Stimulated activated CD4-positive, alpha-beta T cell treated with anti-CD3 and anti-CD28 coated beads, Interleukin-12 subunit alpha, Interleukin-12 subunit beta, amount 100 ng/mL, for 24 hours (primary cell): ENCODE data around the gene PSMC3IP.
A peak's percentile ranks its signal among the peaks of the same experiment; 100 is the strongest.
"Not testable (repeated sequence)": the region's sequence is repeated elsewhere in the genome, so short reads cannot be mapped to it uniquely, and the experiment has no call there.

Experiments used
- DNase-seq, 2 experiments: peaks; one replicate each; pipeline ENCODE4 v3.0.0-alpha.2; 2020; ENCODE audit warnings: low read depth in 2 of 2

The PSMC3IP gene

GRCh38 chr17:42541041-42541833 lies 36.3 kb downstream of the PSMC3IP start:
- no peak for DNase-seq

- DNase-seq = not testable (repeated sequence)
Measured at GRCh38 chr17:42540558-42540957, 37.0 kb downstream of the PSMC3IP start.

- DNase-seq = no peak
Measured at GRCh38 chr17:42538482-42538881, 39.0 kb downstream of the PSMC3IP start.

GRCh38 chr17:42537826-42538451 lies 39.6 kb downstream of the PSMC3IP start:
- no peak for DNase-seq

- no peak for DNase-seq
Measured at GRCh38 chr17:42537156-42537805, 40.2 kb downstream of the PSMC3IP start.

- DNase-seq = peak; percentile 49 to 75
Measured at GRCh38 chr17:42536372-42537155, 41.0 kb downstream of the PSMC3IP start.

GRCh38 chr17:42536048-42536371 lies 41.5 kb downstream of the PSMC3IP start, which contains the start of gene NAGLU:
Gene NAGLU (plus strand): TSS chr17:42536241. CDS start chr17:42536273, 32 bp downstream.
- peak; percentile 72 to 86 for DNase-seq

GRCh38 chr17:42535155-42536047 lies 42.1 kb downstream of the PSMC3IP start:
- DNase-seq = no peak

- DNase-seq = peak in 1 of 2 experiments; percentile 29
Measured at GRCh38 chr17:42531455-42532354, 45.8 kb downstream of the PSMC3IP start.

- no peak for DNase-seq
Measured at GRCh38 chr17:42530952-42531454, 46.5 kb downstream of the PSMC3IP start.

- no peak for DNase-seq
Measured at GRCh38 chr17:42529061-42529460, 48.5 kb downstream of the PSMC3IP start.

- DNase-seq = no peak
Measured at GRCh38 chr17:42527932-42528331, 49.6 kb downstream of the PSMC3IP start.

GRCh38 chr17:42526031-42526444 lies 51.5 kb downstream of the PSMC3IP start:
- DNase-seq = no peak

- DNase-seq = no peak
Measured at GRCh38 chr17:42525221-42525620, 52.3 kb downstream of the PSMC3IP start.

GRCh38 chr17:42522798-42523278 lies 54.7 kb downstream of the PSMC3IP start:
- DNase-seq = no peak
